Stimulated activated CD4-positive, alpha-beta T cell treated with anti-CD3 and anti-CD28 coated beads, Interleukin-4, amount 100 ng/mL, for 4 hours (primary cell): Measurements from ENCODE around the gene SH2D4B.
A peak's percentile ranks its signal among the peaks of the same experiment; 100 is the strongest.

Experiments used
- DNase-seq, 2 experiments: peaks; one replicate each; pipeline ENCODE4 v3.0.0-alpha.2; 2020

Gene SH2D4B

DNA sequence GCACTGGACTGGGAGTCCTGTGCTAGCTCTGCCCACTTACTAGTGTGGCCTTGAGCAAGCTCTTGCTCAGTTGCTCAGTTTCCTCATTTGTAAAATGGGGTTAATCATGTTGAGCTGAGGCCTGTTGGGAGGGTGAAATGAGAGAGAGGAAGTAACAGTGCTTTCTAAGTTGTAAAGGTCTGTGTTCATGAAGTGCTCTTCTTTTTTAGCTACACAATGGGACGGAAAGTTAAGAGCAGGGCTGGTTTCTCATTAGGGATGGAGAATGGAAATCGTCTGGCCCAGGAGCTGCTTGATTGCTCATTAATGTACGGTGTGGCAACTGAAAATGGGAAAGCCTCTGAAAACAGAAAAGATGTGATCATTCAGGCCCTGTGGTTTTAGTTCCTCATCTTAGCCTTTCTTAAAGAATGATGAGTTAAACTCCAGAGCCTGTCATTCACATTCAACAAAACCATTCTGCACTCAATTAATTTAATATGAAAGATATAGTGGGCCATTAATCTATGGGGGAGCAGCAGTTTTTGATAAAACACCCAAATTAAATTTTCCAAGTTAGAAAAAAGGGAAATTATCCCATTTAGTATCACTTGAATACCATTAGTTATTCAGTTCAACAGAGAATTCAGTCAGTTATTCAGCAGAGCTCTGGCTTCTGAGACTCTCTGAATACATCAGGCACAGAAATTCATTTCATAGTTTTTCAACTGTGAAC lies 60.5 kb downstream of the SH2D4B start:
- no peak for DNase-seq

DNA sequence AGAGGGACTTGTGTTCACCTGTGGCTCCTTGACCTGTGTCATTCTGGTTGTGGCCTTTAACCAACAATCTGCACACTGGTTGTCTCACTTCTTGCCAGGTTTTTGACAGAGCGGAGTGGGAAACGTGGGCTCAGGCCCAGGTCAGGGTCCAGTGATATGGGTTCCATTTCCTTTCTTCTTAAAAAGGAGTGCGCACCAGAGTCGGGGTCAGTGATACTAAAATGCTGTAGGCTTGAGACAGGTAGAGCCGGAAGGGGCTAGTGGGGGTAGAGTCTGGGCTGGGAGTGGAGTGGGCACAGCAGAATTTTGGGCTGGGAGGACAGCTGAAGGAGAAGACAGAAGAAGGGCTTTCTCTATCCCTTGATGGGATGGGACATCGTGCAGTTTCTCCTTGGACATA lies 61.2 kb downstream of the SH2D4B start:
- no peak for DNase-seq

DNA sequence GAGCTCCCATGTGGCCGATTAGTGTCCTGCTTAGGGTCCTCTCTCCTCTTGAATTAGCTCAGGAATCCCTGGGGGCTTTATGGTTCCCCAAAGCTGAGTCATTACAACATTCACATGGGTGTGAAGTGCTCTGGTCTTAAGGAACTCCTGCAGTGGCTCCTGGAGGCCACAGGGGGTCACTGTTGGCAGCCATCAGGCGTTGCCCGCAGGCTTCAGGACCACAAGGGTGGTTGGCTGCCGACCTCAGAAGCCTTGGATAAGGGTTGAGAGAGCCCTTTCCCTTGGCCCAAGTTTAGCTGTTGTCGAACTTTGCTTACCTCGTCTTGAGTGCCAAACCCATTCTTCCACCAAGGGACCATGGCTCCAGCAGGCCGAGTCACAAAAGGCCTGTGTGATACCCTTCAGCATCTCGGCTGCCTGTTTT lies 61.7 kb downstream of the SH2D4B start:
- peak; percentile 12 to 13 for DNase-seq

DNA sequence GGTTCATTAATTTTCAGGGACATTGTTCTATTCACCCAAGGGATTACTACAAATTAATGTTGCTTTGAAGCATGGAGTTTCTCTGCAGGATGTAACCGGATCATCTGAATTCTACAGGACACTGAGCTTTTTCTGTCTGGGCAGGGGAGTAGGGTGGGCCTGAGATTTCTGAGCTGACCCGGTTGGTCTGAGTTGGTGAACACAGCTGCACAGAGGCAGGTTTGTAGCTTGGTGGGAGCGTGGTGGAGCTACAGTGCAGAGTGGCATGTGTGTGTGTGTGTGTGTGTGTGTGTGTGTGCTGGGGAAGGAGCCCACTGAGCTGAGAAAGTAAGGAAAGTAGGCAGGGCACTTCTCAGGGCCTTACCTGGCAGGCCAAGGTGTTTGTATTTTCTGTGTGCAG lies 62.6 kb downstream of the SH2D4B start:
- no peak for DNase-seq

DNA sequence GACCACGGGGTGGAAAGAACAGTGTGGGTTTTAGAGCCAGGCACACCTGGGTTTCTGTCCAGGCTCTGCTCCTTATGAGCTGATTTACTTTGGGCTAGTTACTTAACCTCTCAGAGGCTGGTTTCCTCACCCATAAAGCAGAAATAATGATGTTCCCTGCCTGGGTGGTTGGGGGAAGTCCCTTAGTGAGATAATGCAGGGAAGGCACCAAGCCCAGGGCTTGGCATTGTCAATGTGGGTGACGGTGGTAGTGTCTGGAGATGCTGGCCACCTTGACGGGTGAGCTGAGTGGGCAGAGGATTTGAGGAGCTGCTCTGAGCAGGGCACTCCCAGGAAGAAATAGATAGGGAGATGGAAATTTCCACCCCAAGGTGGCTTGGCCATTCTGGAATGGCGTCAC lies 65.2 kb downstream of the SH2D4B start:
- DNase-seq, result no peak

DNA sequence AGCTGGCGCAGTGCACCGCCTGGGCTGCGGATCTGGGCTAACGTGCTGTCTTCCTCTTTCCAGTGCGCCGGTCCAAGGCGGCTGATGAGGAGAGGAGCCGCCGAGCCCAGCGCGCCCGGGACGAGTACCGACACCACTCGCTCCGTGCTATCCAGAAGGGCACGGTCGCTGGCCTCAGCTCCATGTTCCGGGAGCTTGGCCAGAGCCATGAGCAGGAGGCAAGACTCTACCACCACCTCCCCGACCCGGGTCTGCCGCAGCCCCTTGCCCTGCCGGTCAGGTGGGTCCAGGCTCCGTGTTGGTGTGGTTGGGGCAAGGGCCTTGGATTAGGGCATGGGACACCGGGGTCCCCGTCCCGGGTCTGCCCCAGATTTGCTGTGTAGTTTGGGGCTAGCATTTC lies 65.8 kb downstream of the SH2D4B start:
- no peak for DNase-seq

DNA sequence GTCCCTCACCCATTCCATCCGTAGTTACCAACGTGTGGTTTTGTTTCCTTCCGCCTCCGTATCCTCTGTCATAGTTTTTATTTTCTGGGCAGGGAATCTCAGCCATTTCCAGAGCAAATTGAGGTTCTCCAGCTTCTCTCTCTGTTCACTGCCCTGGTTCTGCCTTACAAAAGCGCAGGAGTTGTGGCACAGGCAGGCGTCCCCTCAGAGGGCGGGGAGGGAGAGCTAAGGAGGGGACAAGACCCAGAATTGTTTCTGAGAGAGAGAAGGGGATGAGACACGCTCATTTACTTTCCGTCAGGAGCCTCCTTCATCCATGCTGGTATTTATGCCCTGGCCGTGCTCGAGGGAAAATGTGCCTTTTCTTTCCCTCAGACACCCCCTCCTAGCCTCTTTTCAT lies 71.0 kb downstream of the SH2D4B start:
- DNase-seq, result no peak

DNA sequence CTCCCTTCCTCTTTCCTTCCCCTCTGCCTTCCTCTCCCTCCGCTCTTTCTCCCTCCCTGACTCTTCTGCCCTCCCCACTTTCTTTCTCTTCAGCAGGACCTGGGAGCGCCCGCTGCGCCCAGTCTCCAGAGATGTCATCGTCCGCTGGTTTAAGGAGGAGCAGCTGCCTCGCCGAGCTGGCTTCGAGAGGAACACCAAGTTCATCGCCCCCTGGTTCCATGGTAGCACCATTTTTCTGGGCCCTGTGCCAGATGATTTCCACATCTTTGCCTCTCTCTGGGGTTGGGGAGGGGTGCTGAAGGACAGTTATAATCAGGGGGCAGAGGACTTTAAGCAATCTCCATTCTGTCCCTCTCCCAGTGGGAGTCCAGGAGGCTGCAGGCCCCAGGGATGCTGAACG lies 71.6 kb downstream of the SH2D4B start:
- no peak for DNase-seq

DNA sequence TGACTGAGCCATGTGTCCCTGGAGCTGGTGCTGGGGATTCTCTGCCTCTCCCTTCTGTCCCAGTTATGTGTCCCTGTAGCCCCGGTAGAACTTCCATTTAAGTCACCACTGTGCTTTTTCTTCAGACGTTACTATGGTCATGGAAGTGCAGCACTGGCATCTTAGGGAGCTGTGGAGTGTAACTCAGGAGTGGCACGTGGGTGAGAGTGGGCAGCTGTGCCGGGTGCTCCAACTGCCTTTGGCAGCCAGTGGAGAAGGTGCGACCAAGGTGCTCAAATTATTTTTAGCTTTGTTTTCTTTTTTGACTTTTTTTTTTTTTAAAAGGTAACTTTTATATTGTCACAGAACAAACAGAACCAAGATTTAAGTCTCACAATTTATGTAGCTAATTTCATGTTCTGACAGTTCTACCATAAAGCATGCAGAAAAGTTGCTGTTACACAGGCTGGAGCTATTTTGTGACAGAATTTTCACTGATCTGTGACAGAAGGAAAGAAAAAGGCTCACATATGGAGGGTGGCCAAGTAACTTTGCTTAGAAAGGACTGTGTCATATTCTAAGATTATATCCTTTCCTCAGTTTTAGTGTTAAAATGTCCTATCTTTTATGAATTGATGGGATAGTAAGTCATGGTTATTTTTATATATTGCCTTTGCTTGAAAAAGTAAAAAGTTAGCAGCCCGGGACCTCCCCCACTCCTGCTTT lies 73.9 kb downstream of the SH2D4B start:
- DNase-seq, result no peak

DNA sequence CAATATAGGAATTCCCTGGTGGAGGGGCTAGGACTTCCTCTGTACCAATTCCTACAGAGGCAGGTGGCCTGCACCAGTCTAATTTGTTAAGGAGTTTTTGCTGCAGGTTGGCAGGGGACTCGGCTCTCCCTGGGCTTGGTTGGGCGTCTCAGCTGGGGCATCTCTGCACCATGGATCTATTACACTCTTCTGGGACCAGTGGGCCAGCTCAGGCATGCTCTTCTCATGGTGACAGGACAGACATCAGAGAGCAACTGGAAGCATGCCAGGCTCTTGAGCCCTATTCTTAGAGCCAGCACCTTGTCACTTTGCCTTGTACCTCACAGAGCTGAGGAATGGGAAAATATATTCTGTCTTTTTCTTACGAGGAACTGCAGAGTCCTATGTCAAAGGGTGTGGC lies 74.6 kb downstream of the SH2D4B start:
- DNase-seq, result no peak

DNA sequence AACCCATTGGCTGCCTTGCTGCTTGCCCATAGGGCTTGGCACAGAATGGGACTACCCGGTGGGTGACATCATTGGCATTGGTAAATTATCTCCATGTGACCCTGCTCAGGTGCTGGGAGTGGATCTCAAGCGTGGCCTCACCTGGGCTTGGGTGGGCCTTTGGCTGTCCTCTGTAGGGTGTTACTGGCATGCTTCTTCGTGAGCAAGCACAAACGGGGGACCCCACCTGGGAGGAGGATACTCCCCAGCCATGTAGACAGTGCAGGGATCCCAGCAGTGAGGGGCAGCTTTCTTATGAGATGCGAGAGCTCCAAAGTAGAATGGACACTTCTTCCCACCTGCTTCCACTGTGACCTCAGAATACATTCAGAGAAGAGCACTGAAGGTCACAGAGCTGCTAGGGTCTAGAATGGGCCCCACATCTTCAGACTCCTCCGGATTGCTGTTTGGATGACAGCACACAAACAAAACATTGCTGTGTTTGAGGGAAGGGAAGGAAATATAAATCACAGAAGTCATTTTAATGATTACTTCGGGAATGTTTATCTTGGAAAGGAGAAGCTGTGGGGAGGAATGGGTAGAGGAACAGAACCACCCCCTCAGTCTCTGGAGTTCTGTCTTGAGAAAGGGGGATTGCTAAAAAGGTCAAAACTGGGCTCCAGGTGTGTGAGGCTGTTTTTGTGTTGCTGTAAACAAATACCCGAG lies 75.9 kb downstream of the SH2D4B start:
- no peak for DNase-seq

DNA sequence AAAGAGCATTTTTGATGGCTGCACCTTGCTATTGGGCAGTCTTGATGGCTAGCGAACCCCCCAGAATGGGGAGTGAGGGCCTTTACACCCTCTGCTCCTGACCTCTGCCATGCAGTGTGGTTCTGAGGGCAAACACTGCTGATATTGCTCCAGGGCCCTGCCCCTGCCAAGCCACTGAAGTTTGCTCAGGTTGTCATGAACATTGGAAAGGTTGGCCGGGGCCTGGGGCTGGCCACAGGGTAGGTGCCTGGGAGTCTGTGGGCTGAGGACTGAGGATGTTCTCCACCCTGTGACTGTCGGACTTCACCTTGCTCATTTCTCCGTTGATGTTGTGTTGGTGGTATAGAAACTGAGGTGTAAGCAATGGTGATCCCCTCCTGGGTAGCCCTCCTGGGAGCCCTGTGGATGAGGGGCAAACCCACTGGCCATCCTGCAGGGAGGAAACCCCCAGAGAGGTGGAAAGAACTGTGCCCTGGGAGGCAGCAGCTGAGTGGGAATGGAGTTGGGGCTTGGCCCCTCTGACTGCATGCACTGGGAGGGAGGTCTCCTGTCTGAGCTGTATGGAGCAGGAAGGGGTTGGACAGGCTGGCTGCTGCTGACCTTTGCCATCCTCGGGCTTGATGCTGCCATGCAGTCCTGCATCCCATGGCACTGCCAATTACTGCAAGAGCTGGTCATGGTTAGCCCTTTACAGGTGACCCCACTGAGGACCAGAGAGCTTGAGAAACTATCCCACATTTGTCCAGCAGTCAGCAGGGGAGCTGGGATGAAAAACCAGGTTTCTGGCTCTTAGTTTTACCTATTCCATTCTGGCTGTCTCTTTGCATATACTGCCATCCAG lies 77.1 kb downstream of the SH2D4B start:
- no peak for DNase-seq

DNA sequence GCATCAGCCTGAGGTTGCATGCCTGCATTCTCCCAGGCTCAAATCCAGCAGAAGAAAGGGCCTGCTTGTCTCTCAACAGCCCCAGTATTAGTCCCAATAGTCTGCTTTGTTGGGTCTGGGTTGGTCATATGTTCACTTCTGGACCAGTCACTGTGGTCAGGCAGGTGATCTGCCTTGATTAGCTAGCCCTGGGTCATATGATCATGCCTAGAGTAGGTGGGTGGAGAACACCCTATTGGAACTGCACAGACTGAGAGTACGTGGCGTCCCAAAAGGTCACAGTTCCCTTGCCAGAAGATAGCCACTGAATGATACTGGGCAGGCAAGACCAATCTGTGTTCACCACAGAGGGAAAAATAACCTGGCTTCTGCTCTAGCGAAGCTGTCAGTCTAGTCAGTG lies 80.1 kb downstream of the SH2D4B start:
- no peak for DNase-seq

DNA sequence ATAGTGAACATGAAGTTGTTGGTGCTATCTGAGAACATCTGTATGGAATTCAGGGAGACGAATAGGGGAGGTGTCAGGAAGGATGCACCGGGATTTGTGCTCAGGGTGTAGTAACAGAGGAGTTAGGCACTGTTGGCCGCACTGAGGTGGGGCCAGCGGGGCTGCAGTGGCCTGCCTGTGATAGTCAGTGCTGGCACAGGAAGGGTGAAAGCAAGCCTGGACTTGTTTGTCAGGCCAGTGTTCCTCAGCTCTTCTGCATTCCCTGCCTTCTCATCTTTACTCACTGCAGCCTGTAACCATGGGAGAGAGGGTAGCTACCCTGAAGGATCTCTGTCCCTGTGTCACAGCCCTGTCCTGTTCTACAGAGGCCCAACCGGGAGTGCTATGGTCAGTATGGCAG lies 81.3 kb downstream of the SH2D4B start:
- DNase-seq, result no peak

DNA sequence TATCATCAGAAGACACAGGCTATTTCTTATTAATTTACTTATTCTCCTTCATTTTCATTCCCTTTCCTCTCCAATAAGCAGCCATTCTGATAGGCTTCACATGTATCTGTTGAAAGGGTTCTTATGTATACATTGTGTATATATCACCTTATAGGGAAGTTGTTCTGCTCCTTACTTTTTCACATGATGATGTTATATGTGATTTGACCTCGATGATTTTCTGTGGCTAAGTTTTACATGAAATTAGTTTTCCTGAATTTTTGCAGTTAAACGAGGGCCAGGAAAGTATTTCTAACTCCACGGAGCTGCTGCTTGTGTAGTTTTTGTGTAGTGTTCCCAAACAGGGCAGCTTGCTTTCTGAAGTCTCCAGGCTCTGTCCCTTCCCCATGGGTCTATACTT lies 84.5 kb downstream of the SH2D4B start:
- no peak for DNase-seq

DNA sequence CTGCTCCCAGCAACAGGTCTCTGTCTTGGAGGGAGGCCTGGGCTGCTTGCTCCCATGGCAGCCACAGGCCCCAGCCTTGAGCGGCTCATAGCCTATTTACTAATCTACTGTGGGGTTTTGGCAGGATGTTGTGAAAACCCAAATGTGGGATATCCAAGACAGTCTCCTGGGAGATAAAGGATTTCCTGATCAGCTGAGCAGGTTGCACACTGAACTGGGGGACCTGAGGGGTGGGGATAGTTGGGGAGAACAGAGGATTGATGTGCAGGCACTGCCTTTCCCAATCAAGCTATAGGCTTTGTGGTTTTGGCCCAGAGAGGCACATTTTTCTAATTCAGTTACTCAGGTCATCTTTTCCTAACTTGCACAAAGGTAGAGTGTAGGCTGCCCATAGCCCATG lies 92.6 kb downstream of the SH2D4B start:
- DNase-seq, result no peak

DNA sequence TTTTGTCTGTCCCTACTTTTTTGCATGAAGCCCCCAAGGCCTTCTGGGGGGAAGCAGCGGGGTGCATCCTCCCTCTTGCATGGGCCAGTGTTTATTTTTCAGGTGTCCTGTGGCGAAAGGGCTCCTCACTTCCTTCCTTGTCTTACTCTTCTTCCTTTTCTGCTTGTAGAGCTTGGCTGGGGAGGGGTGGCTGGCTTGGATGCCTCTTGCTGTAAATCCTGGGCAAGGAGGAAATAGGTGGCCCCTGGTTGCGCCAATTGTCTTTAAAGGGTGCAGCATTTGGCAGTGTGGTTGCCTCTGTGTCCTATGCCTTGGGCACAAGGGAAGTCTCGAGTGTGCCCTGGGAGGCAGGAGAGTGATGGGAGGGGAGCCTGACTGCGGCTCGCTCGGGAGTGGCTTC lies 95.0 kb downstream of the SH2D4B start:
- DNase-seq, result no peak

DNA sequence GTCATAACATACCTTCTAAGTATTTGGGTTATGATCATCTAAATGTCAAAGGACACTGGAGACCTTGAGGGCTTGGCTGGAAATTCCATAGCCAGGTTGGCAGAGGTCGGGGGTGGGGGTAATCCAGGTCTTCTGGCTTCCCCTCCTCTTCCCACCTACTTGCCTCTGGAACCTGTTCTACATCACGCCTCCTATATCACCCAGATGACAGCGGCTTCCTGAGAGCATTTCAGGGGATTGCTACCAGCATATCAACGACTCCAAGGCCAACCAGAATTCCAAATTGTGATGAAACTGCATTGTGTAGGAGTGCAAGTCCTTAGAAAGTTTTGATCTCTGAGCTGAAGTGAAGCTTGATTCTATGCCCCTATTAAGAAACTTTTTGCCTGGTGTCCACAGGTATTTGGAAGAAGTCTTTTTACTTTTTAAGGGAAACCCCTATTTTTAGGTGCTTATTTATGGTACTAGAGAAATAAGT lies 95.7 kb downstream of the SH2D4B start:
- DNase-seq, result no peak

DNA sequence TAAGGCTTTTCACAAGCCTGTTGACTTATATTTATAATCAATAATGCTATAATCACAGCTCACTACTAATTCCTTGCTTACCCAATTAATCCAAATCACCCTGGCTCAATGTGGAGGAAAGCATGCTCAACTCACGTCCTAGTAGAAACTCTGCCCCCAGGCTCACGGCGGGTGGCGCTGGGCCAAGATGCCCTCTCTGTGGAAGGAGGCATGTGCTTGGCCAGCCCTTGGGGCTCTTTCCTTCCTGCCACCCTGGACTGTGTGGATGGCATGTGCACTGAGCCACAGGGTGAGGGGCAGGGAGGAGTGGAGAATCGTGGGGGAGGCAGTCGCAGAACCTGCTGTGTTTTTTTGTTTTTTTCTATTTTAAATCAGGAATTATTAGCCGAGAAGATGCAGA lies 96.2 kb downstream of the SH2D4B start:
- no peak for DNase-seq

DNA sequence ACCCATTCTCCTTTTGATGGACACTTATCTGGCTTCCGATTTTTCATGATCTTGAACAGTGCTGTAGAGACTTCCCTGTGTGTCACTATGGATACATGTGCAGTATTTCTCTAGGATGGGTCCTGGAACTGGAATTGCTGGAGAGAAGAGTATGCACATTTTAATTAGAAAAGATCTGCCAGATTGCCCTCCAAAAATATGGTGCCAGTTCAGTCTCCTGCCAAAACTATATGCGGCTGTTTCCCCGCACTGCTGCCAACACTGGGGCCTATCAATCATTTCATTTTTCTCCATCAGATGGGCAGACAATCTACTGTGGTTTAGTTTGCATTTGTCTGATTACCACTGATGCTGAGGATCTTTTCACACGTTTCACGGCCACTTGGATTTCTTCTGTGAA lies 105.0 kb downstream of the SH2D4B start:
- DNase-seq, result no peak

DNA sequence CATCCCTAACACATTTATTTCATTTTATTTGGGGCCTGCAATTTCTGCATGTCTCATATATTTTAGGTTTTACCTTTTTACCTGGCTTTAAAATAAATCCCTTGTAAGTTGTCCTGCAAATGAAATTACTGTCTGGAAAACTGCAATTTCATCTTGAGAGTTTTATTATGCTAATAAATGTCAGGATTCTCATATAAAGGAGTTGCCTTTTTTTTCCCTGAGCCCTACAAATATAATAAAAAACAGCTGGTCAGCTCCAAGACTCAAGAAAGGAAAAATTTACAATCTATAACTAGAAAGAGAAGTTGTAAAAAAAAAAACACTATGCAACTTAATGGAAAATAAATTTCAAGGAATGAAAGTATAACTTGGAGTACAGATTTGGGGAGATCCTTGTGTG lies 108.7 kb downstream of the SH2D4B start:
- DNase-seq, result no peak

DNA sequence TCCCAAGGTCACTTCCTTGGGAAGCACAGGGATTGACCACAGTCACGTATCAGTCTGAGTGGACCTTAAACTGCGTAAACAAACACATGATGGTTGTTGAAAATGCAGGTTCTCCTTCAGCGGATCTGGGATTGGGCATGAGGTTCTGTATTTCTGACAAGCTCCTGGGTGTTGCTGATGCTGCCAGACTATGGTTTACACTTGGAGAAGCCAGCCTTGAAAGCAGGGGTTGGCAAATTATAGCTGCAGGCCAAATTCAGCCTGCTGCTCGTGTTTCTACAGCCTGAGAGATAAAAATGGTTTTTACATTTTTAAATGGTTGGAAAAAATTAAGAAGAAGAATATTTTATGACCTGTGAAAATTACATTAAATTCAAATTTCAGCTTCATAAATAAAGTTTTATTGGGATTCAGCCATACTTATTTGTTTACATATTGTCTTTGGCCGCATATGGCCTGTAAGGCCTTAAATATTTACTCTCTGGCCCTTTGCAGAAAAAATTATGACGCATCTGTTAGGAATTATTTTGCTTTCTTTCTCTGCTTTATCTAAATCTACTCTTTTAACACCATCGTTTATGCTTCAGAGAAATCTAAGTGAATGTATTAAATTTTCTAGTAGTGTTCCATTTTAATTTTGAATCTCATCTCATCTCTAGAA lies 109.6 kb downstream of the SH2D4B start:
- DNase-seq, result no peak

DNA sequence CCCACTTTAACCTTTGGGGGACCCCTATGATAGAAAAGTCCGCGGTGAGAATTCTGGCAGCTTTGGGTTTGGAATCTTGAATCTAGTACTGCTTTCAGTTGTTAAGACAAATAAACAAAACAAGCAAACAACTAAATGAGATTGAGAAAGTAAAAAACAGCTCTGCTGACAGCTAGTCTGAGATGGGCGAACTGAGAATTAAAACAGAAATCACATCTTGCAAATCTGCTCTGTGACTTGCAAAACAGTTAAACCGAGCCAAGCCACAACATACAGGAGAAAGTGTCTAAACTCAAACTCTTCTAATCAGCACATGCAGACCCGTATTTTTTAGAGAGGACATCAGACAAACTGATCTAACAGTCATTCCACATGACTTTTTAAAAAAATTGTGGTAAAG lies 110.4 kb downstream of the SH2D4B start:
- DNase-seq, result no peak
